SK-N-MC (cell line): ENCODE results near the gene M6PR.

Source experiments
- EZH2 ChIP-seq: fragments of 200-600 bp; sonication (generic); IDR thresholded peaks from one replicate; pipeline ENCODE4 v1.6.1; 2017; ENCODE audit warnings: antibody characterized with exemption
- POLR2AphosphoS5 ChIP-seq: IDR thresholded peaks from 2 replicates; pipeline ENCODE4 v1.6.1; 2012; ENCODE audit warnings: mild to moderate bottlenecking, low read depth, low read length, borderline replicate concordance

DNA sequence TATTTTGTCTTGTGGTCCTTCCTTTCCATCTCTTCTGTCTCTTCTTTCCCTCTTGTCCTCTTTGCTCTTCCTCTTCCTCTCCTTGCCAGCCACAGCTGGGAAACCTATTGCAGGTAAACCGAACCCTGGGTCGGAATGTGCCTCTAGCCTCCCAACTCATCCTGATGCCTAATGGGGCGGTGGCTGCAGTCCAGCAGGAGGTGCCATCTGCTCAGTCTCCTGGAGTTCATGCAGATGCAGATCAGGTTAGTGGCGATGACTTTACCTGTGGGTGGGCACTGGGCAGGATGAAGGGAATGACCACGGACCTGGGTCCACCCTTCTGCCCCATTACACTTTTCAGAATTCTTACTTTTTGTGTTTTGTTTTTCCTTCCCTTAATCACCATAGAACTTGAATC, 26.9 kb downstream of the M6PR start:
- TF ChIP-seq POLR2AphosphoS5, result no peak
- TF ChIP-seq EZH2, result no peak
